K562 (cell line): ENCODE results near the gene CAMK2B. TPM values are rescaled to one million over a fixed set of nuclear protein-coding genes. Genes with fewer than 3 reads are reported as not detected.
A peak's percentile ranks its signal among the peaks of the same experiment; 100 is the strongest.

Experiments used
- E2F6 ChIP-seq, 2 experiments: IDR thresholded peaks; 2 replicates each; pipeline ENCODE4 v1.6.1; 2011; ENCODE audit warnings: borderline replicate concordance in 1 of 2, control low read depth in 1 of 2, low read depth in 1 of 2, low read length in 1 of 2, mild to moderate bottlenecking in 1 of 2, mixed read lengths in 1 of 2, moderate library complexity in 1 of 2; ENCODE audit not compliant: insufficient read depth in 1 of 2, insufficient read length in 1 of 2, poor library complexity in 1 of 2, severe bottlenecking in 1 of 2; ENCODE audit errors: extremely low read depth in 1 of 2
- PBX2 ChIP-seq, 2 experiments: IDR thresholded peaks in 1 of 2; conservative IDR thresholded peaks in 1 of 2; 2 replicates each; pipeline ENCODE4 v1.6.1; 2016; ENCODE audit warnings: low read depth in 2 of 2, mild to moderate bottlenecking in 1 of 2, missing compliant biosample characterization in 1 of 2, missing genetic modification characterization in 1 of 2, moderate library complexity in 1 of 2
- PCBP2 ChIP-seq: fragments of 200-400 bp; formaldehyde crosslinking; IDR thresholded peaks from 2 replicates; pipeline ENCODE4 v1.6.1; 2018; ENCODE audit warnings: low read length, low read depth, mild to moderate bottlenecking, moderate library complexity; ENCODE audit not compliant: poor library complexity, severe bottlenecking
- PRMT5 ChIP-seq: sonication (generic); formaldehyde crosslinking; IDR thresholded peaks from 2 replicates; pipeline ENCODE4 v1.5.0; 2020; ENCODE audit warnings: missing genetic modification reagents
- RAD21 ChIP-seq, 2 experiments: fragments of 250-450 bp in 1 of 2; fragments of 450-650 bp in 1 of 2; sonication (Bioruptor Pico) in 1 of 2; formaldehyde crosslinking in 1 of 2; IDR thresholded peaks in 1 of 2; conservative IDR thresholded peaks in 1 of 2; 2 replicates each; pipeline versions ENCODE4 v1.4.0 to v1.8.0; 2020 to 2022; ENCODE audit warnings: mild to moderate bottlenecking in 2 of 2, moderate library complexity in 1 of 2
- REST ChIP-seq, 2 experiments: fragments of 450-650 bp; formaldehyde crosslinking in 1 of 2; IDR thresholded peaks; 2 replicates each; pipeline versions ENCODE4 v1.4.0 to v1.6.1; 2014 to 2020; ENCODE audit warnings: mild to moderate bottlenecking in 2 of 2, borderline replicate concordance in 1 of 2, low read depth in 1 of 2
- ZMIZ1 ChIP-seq, 2 experiments: fragments of 150-350 bp in 1 of 2; IDR thresholded peaks; 2 replicates each; pipeline ENCODE4 v1.6.1; 2012 to 2016; ENCODE audit warnings: low read depth in 2 of 2, low read length in 2 of 2, mild to moderate bottlenecking in 1 of 2, moderate library complexity in 1 of 2
- polyA plus RNA-seq, 8 experiments: library from polyadenylated mRNA; depleted of rRNA in 4 of 8; stranded (reverse) in 5 of 8; unstranded in 3 of 8; fragments of >200 nt; fragmentation: Nextera tagmentation in 2 of 8; fragmentation: Illumina TruSeq in 1 of 8; extraction: Ambion mirVana in 2 of 8; extraction: Trizol in 1 of 8; gene quantifications; 2 replicates each; pipeline versions ENCODE4 v1.2.1 to v1.2.3, GENCODE V29; 2011 to 2014; ENCODE audit warnings: inconsistent platforms in 1 of 8, missing spikeins in 1 of 8
- total RNA-seq, 7 experiments: library from RNA; depleted of rRNA in 6 of 7; stranded (reverse); fragments of >200 nt in 6 of 7; fragmentation: Illumina TruSeq in 2 of 7; extraction: Trizol in 2 of 7; gene quantifications; 2 replicates each; pipeline versions ENCODE4 v1.2.1 to v1.2.3, GENCODE V29; 2011 to 2021; ENCODE audit warnings: low replicate concordance in 1 of 7

Gene CAMK2B
- total and polyA plus RNA-seq, 9 of the 15 experiments (the other 6 are each of a cell fraction or from before 2014, with no cell fraction given) = 0.04 to 0.09 (median 0.05) TPM; not detected in 4

GRCh38 chr7:44257618-44258422 lies 67.6 kb downstream of the CAMK2B start (continued):
- TF ChIP-seq E2F6 (IDR thresholded peaks at IDR 0.05; ENCODE audit: borderline replicate concordance in 1 of 2, extremely low read depth in 1 of 2, insufficient read depth in 1 of 2, insufficient read length in 1 of 2, low read depth in 1 of 2, low read length in 1 of 2, poor library complexity in 1 of 2, severe bottlenecking in 1 of 2) (peak in 1 of 2 experiments; percentile 49), RAD21 (CRISPR knock-in tag; conservative IDR thresholded peaks at IDR 0.05 in 1 of 2, IDR thresholded peaks at IDR 0.05 in 1 of 2) (peak in 1 of 2 experiments; percentile 29; a peak in 1 of 4 replicates), PCBP2 (no peak), ZMIZ1 (IDR thresholded peaks at IDR 0.05; ENCODE audit: low read depth in 2 of 2, low read length in 2 of 2) (no peak), REST (IDR thresholded peaks at IDR 0.05; ENCODE audit: borderline replicate concordance) (0 out of 2 replicates have a peak, but pooled peaks have one; percentile 16), REST (CRISPR knock-in tag; IDR thresholded peaks at IDR 0.05; ENCODE audit: low read depth) (no peak), PRMT5 (CRISPR knock-in tag) (no peak), PBX2 (CRISPR knock-in tag; IDR thresholded peaks at IDR 0.05; ENCODE audit: low read depth) (no peak), PBX2 (tag; conservative IDR thresholded peaks at IDR 0.05; ENCODE audit: low read depth) (peak; percentile 44; the same call in 1 of the 2 replicates)
